Panc1 (cell line): ENCODE data around the gene HACD4. TPM values are rescaled to one million over a fixed set of nuclear protein-coding genes. Genes with fewer than 3 reads are reported as not detected.

Source experiments
- ATAC-seq: fragments of 200-7000 bp; cut with Tn5 transposase; 2 replicates; pipeline ENCODE4 v1.9.1; 2020; ENCODE audit warnings: mild to moderate bottlenecking, moderate library complexity
- BruUV-seq: library from RNA; stranded (reverse); fragments of 400-500 nt; replicated peaks from 2 replicates; lab custom pipeline; 2021; lab: Mats Ljungman, UMichigan
- CTCF ChIA-PET: fragments of 300-600 bp; sonication (Branson Sonifier 250); formaldehyde crosslinking; loops from one replicate; lab custom pipeline; 2022; ENCODE audit warnings: antibody characterized with exemption; lab: Charles Lee
- POLR2A ChIA-PET: fragments of 300-600 bp; sonication (Branson Sonifier 250); formaldehyde crosslinking; loops from one replicate; lab custom pipeline; 2022; ENCODE audit warnings: antibody characterized with exemption; lab: Charles Lee
- DNase-seq: peaks from one replicate; pipeline ENCODE4 v3.0.0-alpha.2; 2010; ENCODE audit warnings: low read depth, low spot score
- H3K27ac ChIP-seq: 2 replicates; pipeline ENCODE4 v1.5.1; 2011; ENCODE audit warnings: mild to moderate bottlenecking, low read length, inconsistent platforms
- H3K27me3 ChIP-seq: fragments of 200-500 bp; sonication (Bioruptor generic); 2 replicates; pipeline ENCODE4 v1.6.0; 2014; ENCODE audit warnings: low read length, inconsistent platforms; ENCODE audit not compliant: control insufficient read depth, insufficient read depth
- H3K36me3 ChIP-seq: fragments of 200-500 bp; sonication (Bioruptor generic); 2 replicates; pipeline ENCODE4 v1.5.1; 2014; ENCODE audit warnings: inconsistent platforms, mild to moderate bottlenecking, low read length, moderate library complexity; ENCODE audit not compliant: control insufficient read depth, insufficient read depth
- H3K4me1 ChIP-seq: 2 replicates; pipeline ENCODE4 v1.5.1; 2011; ENCODE audit warnings: inconsistent platforms, mild to moderate bottlenecking, low read length, moderate library complexity; ENCODE audit not compliant: control insufficient read depth, insufficient read depth
- H3K4me3 ChIP-seq, 2 experiments: 2 replicates each; pipeline ENCODE4 v1.5.1; 2011 to 2012; ENCODE audit warnings: low read depth in 2 of 2, low read length in 2 of 2, mild to moderate bottlenecking in 2 of 2, inconsistent platforms in 1 of 2, moderate library complexity in 1 of 2
- H3K9me3 ChIP-seq: fragments of 200-500 bp; sonication (Bioruptor generic); 2 replicates; pipeline ENCODE4 v1.5.1; 2014; ENCODE audit warnings: low read depth, mild to moderate bottlenecking, inconsistent platforms, low read length, moderate library complexity; ENCODE audit not compliant: control insufficient read depth, insufficient read depth
- POLR2AphosphoS5 ChIP-seq: IDR thresholded peaks from 2 replicates; pipeline ENCODE4 v1.6.1; 2012; ENCODE audit warnings: mild to moderate bottlenecking, low read depth, low read length, moderate library complexity
- SIN3A ChIP-seq: IDR thresholded peaks from 2 replicates; pipeline ENCODE4 v1.6.1; 2012; ENCODE audit warnings: low read depth, mild to moderate bottlenecking, low read length, moderate library complexity, borderline replicate concordance; ENCODE audit not compliant: insufficient read depth
- TCF7L2 ChIP-seq: IDR thresholded peaks from 2 replicates; pipeline ENCODE4 v1.6.1; 2011; ENCODE audit warnings: mild to moderate bottlenecking, low read depth, low read length, inconsistent platforms
- in situ Hi-C: cut with HindIII; loops from 2 replicates; pipeline ENCODE4 v1.10.0; 2016; ENCODE audit warnings: low sequenced_read_pairs, low pct_unique_long_range_greater_than_20kb
- intact Hi-C: fragments of 100-400 bp; cut with micrococcal nuclease; formaldehyde crosslinking; loops from one replicate; pipeline ENCODE4 v1.10.0; 2022; ENCODE audit not compliant: unreplicated experiment
- total RNA-seq: library from RNA; stranded (reverse); gene quantifications from one replicate; pipeline ENCODE4 v1.2.1, GENCODE V29; 2021; ENCODE audit not compliant: unreplicated experiment
- TF ChIP-seq, protein P1 (sequence below), 2 experiments: IDR thresholded peaks; 2 replicates each; pipeline ENCODE4 v1.6.1; 2011 to 2012; ENCODE audit warnings: low read depth in 2 of 2, control low read depth in 1 of 2, low read length in 1 of 2, mild to moderate bottlenecking in 1 of 2, moderate library complexity in 1 of 2; ENCODE audit not compliant: insufficient read depth in 1 of 2
- TF ChIP-seq, protein P2 (sequence below): fragments of 450-650 bp; IDR thresholded peaks from 2 replicates; pipeline ENCODE4 v1.5.1; 2017; ENCODE audit warnings: mild to moderate bottlenecking

HACD4 gene
- total RNA-seq, 1 experiment from 2014 or later = 0.13 TPM

DNA sequence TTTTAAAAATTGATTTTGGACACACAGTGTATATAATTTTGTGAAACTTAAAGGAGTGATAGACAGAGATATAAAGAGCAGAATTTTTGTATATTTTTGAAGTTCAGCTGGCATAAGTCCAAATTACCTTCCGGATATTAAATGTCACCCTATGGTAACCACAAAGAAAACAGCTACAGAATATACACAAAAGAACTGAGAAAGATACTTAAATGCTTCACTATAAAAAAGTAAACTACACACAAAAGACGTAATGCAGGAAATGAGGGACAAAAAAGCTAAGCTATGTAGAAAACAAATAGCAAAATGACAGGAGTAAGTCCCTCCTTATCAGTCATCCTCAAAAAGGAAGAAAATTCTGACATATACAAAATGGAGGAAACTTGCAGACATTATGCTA lies 29.4 kb downstream of the HACD4 start:
- H3K4me3 ChIP-seq = no peak overlapping the region

DNA sequence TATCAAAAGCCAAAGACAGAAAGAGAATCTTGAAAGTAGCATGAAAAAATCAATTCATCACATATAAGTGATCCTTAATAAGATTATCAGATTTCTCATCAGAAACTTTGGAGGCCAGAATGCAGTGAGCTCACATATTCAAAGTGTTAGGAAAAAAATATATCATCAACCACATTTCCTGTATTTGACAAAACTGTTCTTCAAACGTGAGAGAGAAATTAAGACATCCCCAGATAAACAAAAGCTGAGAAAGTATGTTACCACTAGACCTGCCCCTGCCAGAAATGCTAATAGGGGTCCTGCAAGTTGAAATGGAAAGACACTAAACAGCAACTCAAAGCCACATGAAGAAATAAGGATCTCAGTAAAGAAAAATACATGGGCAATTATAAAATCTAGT lies 29.9 kb downstream of the HACD4 start:
- no peak for TF ChIP-seq SIN3A
- TF ChIP-seq, protein P1, sequence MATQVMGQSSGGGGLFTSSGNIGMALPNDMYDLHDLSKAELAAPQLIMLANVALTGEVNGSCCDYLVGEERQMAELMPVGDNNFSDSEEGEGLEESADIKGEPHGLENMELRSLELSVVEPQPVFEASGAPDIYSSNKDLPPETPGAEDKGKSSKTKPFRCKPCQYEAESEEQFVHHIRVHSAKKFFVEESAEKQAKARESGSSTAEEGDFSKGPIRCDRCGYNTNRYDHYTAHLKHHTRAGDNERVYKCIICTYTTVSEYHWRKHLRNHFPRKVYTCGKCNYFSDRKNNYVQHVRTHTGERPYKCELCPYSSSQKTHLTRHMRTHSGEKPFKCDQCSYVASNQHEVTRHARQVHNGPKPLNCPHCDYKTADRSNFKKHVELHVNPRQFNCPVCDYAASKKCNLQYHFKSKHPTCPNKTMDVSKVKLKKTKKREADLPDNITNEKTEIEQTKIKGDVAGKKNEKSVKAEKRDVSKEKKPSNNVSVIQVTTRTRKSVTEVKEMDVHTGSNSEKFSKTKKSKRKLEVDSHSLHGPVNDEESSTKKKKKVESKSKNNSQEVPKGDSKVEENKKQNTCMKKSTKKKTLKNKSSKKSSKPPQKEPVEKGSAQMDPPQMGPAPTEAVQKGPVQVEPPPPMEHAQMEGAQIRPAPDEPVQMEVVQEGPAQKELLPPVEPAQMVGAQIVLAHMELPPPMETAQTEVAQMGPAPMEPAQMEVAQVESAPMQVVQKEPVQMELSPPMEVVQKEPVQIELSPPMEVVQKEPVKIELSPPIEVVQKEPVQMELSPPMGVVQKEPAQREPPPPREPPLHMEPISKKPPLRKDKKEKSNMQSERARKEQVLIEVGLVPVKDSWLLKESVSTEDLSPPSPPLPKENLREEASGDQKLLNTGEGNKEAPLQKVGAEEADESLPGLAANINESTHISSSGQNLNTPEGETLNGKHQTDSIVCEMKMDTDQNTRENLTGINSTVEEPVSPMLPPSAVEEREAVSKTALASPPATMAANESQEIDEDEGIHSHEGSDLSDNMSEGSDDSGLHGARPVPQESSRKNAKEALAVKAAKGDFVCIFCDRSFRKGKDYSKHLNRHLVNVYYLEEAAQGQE (IDR thresholded peaks at IDR 0.05; ENCODE audit: insufficient read depth in 1 of 2, low read depth in 2 of 2, low read length in 1 of 2) = no peak
- TF ChIP-seq TCF7L2 = no peak
- TF ChIP-seq, protein P2, sequence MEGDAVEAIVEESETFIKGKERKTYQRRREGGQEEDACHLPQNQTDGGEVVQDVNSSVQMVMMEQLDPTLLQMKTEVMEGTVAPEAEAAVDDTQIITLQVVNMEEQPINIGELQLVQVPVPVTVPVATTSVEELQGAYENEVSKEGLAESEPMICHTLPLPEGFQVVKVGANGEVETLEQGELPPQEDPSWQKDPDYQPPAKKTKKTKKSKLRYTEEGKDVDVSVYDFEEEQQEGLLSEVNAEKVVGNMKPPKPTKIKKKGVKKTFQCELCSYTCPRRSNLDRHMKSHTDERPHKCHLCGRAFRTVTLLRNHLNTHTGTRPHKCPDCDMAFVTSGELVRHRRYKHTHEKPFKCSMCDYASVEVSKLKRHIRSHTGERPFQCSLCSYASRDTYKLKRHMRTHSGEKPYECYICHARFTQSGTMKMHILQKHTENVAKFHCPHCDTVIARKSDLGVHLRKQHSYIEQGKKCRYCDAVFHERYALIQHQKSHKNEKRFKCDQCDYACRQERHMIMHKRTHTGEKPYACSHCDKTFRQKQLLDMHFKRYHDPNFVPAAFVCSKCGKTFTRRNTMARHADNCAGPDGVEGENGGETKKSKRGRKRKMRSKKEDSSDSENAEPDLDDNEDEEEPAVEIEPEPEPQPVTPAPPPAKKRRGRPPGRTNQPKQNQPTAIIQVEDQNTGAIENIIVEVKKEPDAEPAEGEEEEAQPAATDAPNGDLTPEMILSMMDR = no peak
- TF ChIP-seq POLR2AphosphoS5 = no peak
- BruUV-seq = no TSS peak
- CTCF ChIA-PET = no interaction called here
- POLR2A ChIA-PET = no interaction called here
- DNase-seq (no peak), ATAC-seq (no peak)
- no peaks in the 10 kb centered on the region for H3K4me1 ChIP-seq
- no peaks in the 10 kb centered on the region for H3K9me3 ChIP-seq
- H3K27me3 ChIP-seq = no peaks in the 10 kb centered on the region
- no peaks in the 10 kb centered on the region for H3K36me3 ChIP-seq
- intact Hi-C loops (no loop called here), in situ Hi-C loops (no loop called here)
- no peak overlapping the region for H3K27ac ChIP-seq
- H3K4me3 ChIP-seq = no peak overlapping the region

More for the DNA sequence above, 29.4 kb downstream of the HACD4 start:
- no peaks in the 10 kb centered on the region for H3K9me3 ChIP-seq
- TF ChIP-seq TCF7L2 = no peak
- TF ChIP-seq SIN3A = no peak
- TF ChIP-seq, protein P2 = no peak
- TF ChIP-seq, protein P1 (IDR thresholded peaks at IDR 0.05; ENCODE audit: insufficient read depth in 1 of 2, low read depth in 2 of 2, low read length in 1 of 2) = no peak
- no peak for TF ChIP-seq POLR2AphosphoS5
- ChIA-PET POLR2A (no interaction called here), CTCF (no interaction called here)
- in situ Hi-C loops = no loop called here
- ATAC-seq (no peak), DNase-seq (no peak)
- H3K4me1 ChIP-seq = no peaks in the 10 kb centered on the region
- H3K36me3 ChIP-seq = no peaks in the 10 kb centered on the region
- intact Hi-C loops = no loop called here
- H3K27me3 ChIP-seq = no peaks in the 10 kb centered on the region
- H3K27ac ChIP-seq = no peak overlapping the region
- no TSS peak for BruUV-seq
